ENCODE measurements around the gene GORAB. TPM values are rescaled to one million over a fixed set of nuclear protein-coding genes. Genes with fewer than 3 reads are reported as not detected.

The GORAB gene
- total RNA-seq, 6 donors from 2014 or later: 8.4 to 32.5 (median 11.7) TPM

- 83 to 92% methylated on average over 1 of the region's 1 CpG for WGBS, 2 donors
- TF ChIP-seq POLR2A (IDR thresholded peaks at IDR 0.05): no peak
- no peak for TF ChIP-seq POLR2AphosphoS5 (IDR thresholded peaks at IDR 0.05)
- TF ChIP-seq EP300 (IDR thresholded peaks at IDR 0.05): no peak
- TF ChIP-seq CTCF (IDR thresholded peaks at IDR 0.05): no peak
- ATAC-seq (ENCODE audit: low FRiP score in 2 of 2) (no peak), DNase-seq (no peak)
- H3K27me3 ChIP-seq: no peaks in the 10 kb centered on the region
- no peak overlapping the region for H3K27ac ChIP-seq
- no peaks in the 10 kb centered on the region for H3K4me1 ChIP-seq
- H3K4me3 ChIP-seq: no peak overlapping the region
- peaks cover 3 to 33% (median 9%) of the 10 kb centered on the region in 4 donors for H3K36me3 ChIP-seq
- peaks cover 0 to 7% (median 3%) of the 10 kb centered on the region in 4 donors for H3K9me3 ChIP-seq
These were observed 23.4 kb downstream of the GORAB start for GRCh38 chr1:170555370-170555769.

GRCh38 chr1:170556917-170557316 is 25.0 kb downstream of the GORAB start:
- Histone ChIP-seq H3K27ac (no peak overlapping the region), H3K36me3 (peaks cover 3 to 22% (median 7%) of the 10 kb centered on the region in 4 donors), H3K4me3 (no peak overlapping the region), H3K27me3 (no peaks in the 10 kb centered on the region), H3K9me3 (peaks cover 0 to 7% (median 3%) of the 10 kb centered on the region in 4 donors), H3K4me1 (no peaks in the 10 kb centered on the region)
- no peak for TF ChIP-seq EP300 (IDR thresholded peaks at IDR 0.05)
- no peak for TF ChIP-seq POLR2A (IDR thresholded peaks at IDR 0.05)
- TF ChIP-seq POLR2AphosphoS5 (IDR thresholded peaks at IDR 0.05): no peak
- TF ChIP-seq CTCF (IDR thresholded peaks at IDR 0.05): no peak
- ATAC-seq (ENCODE audit: low FRiP score in 2 of 2): no peak
- no peak for DNase-seq

GRCh38 chr1:170558731-170559130 is 26.8 kb downstream of the GORAB start:
- H3K4me1 ChIP-seq: peaks cover 7 to 14% (median 11%) of the 10 kb centered on the region in 4 donors
- H3K27me3 ChIP-seq: no peaks in the 10 kb centered on the region
- WGBS, 2 donors: 88 to 91% methylated on average over 5 of the region's 5 CpGs
- peaks cover 0 to 5% (median 0%) of the 10 kb centered on the region in 4 donors for H3K36me3 ChIP-seq
- H3K9me3 ChIP-seq: peaks cover 0 to 7% (median 3%) of the 10 kb centered on the region in 4 donors
- no peak for DNase-seq
- no peak overlapping the region for H3K27ac ChIP-seq
- TF ChIP-seq CTCF (IDR thresholded peaks at IDR 0.05) (no peak), POLR2A (IDR thresholded peaks at IDR 0.05) (no peak), POLR2AphosphoS5 (IDR thresholded peaks at IDR 0.05) (no peak)
- H3K4me3 ChIP-seq: no peak overlapping the region
- no peak for ATAC-seq (ENCODE audit: low FRiP score in 2 of 2)

- H3K36me3 ChIP-seq: peaks cover 0 to 2% (median 0%) of the 10 kb centered on the region in 4 donors
- TF ChIP-seq POLR2A (IDR thresholded peaks at IDR 0.05) (no peak), CTCF (IDR thresholded peaks at IDR 0.05) (no peak), EP300 (IDR thresholded peaks at IDR 0.05) (no peak), POLR2AphosphoS5 (IDR thresholded peaks at IDR 0.05) (no peak)
- WGBS, 2 donors: 91 to 94% methylated on average over 2 of the region's 2 CpGs
These were observed 27.2 kb downstream of the GORAB start for GRCh38 chr1:170559166-170559565.

GRCh38 chr1:170560681-170561285 is 28.8 kb downstream of the GORAB start:
- WGBS, 2 donors: 83 to 96% methylated on average over 4 of the region's 4 CpGs
- peaks cover 0 to 7% (median 3%) of the 10 kb centered on the region in 4 donors for H3K9me3 ChIP-seq
- no peak overlapping the region for H3K4me3 ChIP-seq
- H3K27ac ChIP-seq: no peak overlapping the region
- TF ChIP-seq CTCF (IDR thresholded peaks at IDR 0.05) (no peak), POLR2A (IDR thresholded peaks at IDR 0.05) (no peak), POLR2AphosphoS5 (IDR thresholded peaks at IDR 0.05) (no peak), EP300 (IDR thresholded peaks at IDR 0.05) (no peak)
- no peaks in the 10 kb centered on the region for H3K27me3 ChIP-seq
- DNase-seq: no peak
- H3K4me1 ChIP-seq: peaks cover 7 to 17% (median 11%) of the 10 kb centered on the region in 4 donors
- no peaks in the 10 kb centered on the region for H3K36me3 ChIP-seq
- ATAC-seq (ENCODE audit: low FRiP score in 2 of 2): no peak

More at GRCh38 chr1:170559166-170559565, 27.2 kb downstream of the GORAB start:
- ATAC-seq (ENCODE audit: low FRiP score in 2 of 2): no peak
- no peak overlapping the region for H3K4me3 ChIP-seq
- DNase-seq: no peak
- H3K27me3 ChIP-seq: no peaks in the 10 kb centered on the region
- H3K27ac ChIP-seq: no peak overlapping the region
- H3K4me1 ChIP-seq: peaks cover 7 to 17% (median 11%) of the 10 kb centered on the region in 4 donors
- H3K9me3 ChIP-seq: peaks cover 0 to 7% (median 3%) of the 10 kb centered on the region in 4 donors
